Brain microvascular endothelial cell (primary cell): Measurements from ENCODE around the gene ATPAF1.

Experiments used
- DNase-seq: peaks from one replicate; pipeline ENCODE4 v3.0.0-alpha.2; 2020
- H3K27ac ChIP-seq: fragments of 250-450 bp; sonication (Bioruptor Pico); 2 replicates; pipeline ENCODE4 v1.5.1; 2020; ENCODE audit warnings: mild to moderate bottlenecking, moderate library complexity
- H3K27me3 ChIP-seq: fragments of 250-450 bp; sonication (Bioruptor Pico); replicated peaks from 2 replicates; pipeline ENCODE4 v1.5.1; 2020; ENCODE audit warnings: mild to moderate bottlenecking
- H3K36me3 ChIP-seq: fragments of 250-450 bp; sonication (Bioruptor Pico); replicated peaks from 2 replicates; pipeline ENCODE4 v1.5.1; 2020; ENCODE audit warnings: mild to moderate bottlenecking
- H3K4me3 ChIP-seq: 2 replicates; pipeline ENCODE4 v1.5.1; 2011; ENCODE audit warnings: low read depth, mild to moderate bottlenecking, control low read depth, low read length, moderate library complexity
- CTCF ChIP-seq: IDR thresholded peaks from 2 replicates; pipeline ENCODE4 v1.5.1; 2011; ENCODE audit warnings: low read depth, mild to moderate bottlenecking, moderate library complexity, low read length, control low read depth, inconsistent platforms; ENCODE audit errors: missing control alignments
- in situ Hi-C: cut with HindIII; loops from 2 replicates; pipeline ENCODE4 v1.10.0; 2017; ENCODE audit warnings: low sequenced_read_pairs, low pct_ligation_motif_present

ATPAF1 gene

GRCh38 chr1:46621930-46622329, 46.2 kb downstream of the ATPAF1 start:
- no peak for DNase-seq
- Histone ChIP-seq H3K27ac (peak overlapping the region; percentile 7), H3K4me3 (no peak overlapping the region), H3K27me3 (no peaks in the 10 kb centered on the region), H3K36me3 (no peaks in the 10 kb centered on the region)
- no peak for TF ChIP-seq CTCF
- in situ Hi-C loops = no loop called here

GRCh38 chr1:46619656-46620258, 48.4 kb downstream of the ATPAF1 start:
- Histone ChIP-seq H3K36me3 (no peaks in the 10 kb centered on the region), H3K4me3 (no peak overlapping the region), H3K27me3 (no peaks in the 10 kb centered on the region), H3K27ac (no peak overlapping the region)
- in situ Hi-C loops = no loop called here
- no peak for TF ChIP-seq CTCF
- no peak for DNase-seq

GRCh38 chr1:46618754-46619415, 49.3 kb downstream of the ATPAF1 start:
- H3K4me3 ChIP-seq = no peak overlapping the region
- DNase-seq = no peak

GRCh38 chr1:46617833-46618232, 50.3 kb downstream of the ATPAF1 start:
- TF ChIP-seq CTCF = no peak
- H3K27ac ChIP-seq = no peak overlapping the region
- no peak overlapping the region for H3K4me3 ChIP-seq
- DNase-seq = no peak
- H3K27me3 ChIP-seq = no peaks in the 10 kb centered on the region
- in situ Hi-C loops = no loop called here
- no peaks in the 10 kb centered on the region for H3K36me3 ChIP-seq

More at GRCh38 chr1:46618754-46619415, 49.3 kb downstream of the ATPAF1 start:
- no peak for TF ChIP-seq CTCF
- no peaks in the 10 kb centered on the region for H3K36me3 ChIP-seq
- in situ Hi-C loops = no loop called here
- no peaks in the 10 kb centered on the region for H3K27me3 ChIP-seq
- H3K27ac ChIP-seq = no peak overlapping the region

GRCh38 chr1:46617108-46617800, 50.9 kb downstream of the ATPAF1 start:
- no peak for DNase-seq
- TF ChIP-seq CTCF = no peak
- peak overlapping the region; percentile 83 for H3K4me3 ChIP-seq
- no peaks in the 10 kb centered on the region for H3K36me3 ChIP-seq
- H3K27ac ChIP-seq = peak overlapping the region; percentile 63
- H3K27me3 ChIP-seq = no peaks in the 10 kb centered on the region
- in situ Hi-C loops = no loop called here
